HEK293T (cell line): Measurements from ENCODE around the gene CCR6.

Experiments
- CTCF ChIA-PET: fragments of 350-600 bp; formaldehyde crosslinking; extraction: SDS; loops from one replicate; lab custom pipeline; 2021; ENCODE audit warnings: antibody characterized with exemption, inconsistent platforms; lab: Yijun Ruan, JAX
- POLR2A ChIA-PET: fragments of 350-600 bp; formaldehyde crosslinking; extraction: SDS; loops from one replicate; lab custom pipeline; 2020; ENCODE audit warnings: antibody characterized with exemption, inconsistent platforms; lab: Yijun Ruan, JAX
- DNase-seq: peaks from one replicate; pipeline ENCODE4 v3.0.0; 2012; ENCODE audit warnings: mixed read lengths; ENCODE audit errors: extremely low spot score
- ARNT ChIP-seq: fragments of 450-650 bp; IDR thresholded peaks from 2 replicates; pipeline ENCODE4 v1.6.1; 2017; ENCODE audit warnings: mild to moderate bottlenecking
- BHLHE40 ChIP-seq: fragments of 450-650 bp; IDR thresholded peaks from 2 replicates; pipeline ENCODE4 v1.6.1; 2016; ENCODE audit warnings: mild to moderate bottlenecking, moderate library complexity, borderline replicate concordance
- CTBP1 ChIP-seq: fragments of 450-650 bp; IDR thresholded peaks from 2 replicates; pipeline ENCODE4 v1.6.1; 2016; ENCODE audit warnings: borderline replicate concordance
- ELF4 ChIP-seq: fragments of 450-650 bp; IDR thresholded peaks from 2 replicates; pipeline ENCODE4 v1.6.1; 2017; ENCODE audit warnings: antibody characterized with exemption
- FOXA1 ChIP-seq: fragments of 450-650 bp; IDR thresholded peaks from 2 replicates; pipeline ENCODE4 v1.6.1; 2016; ENCODE audit warnings: mild to moderate bottlenecking
- FOXK2 ChIP-seq: fragments of 450-650 bp; IDR thresholded peaks from 2 replicates; pipeline ENCODE4 v1.6.1; 2016; ENCODE audit warnings: mild to moderate bottlenecking
- FOXM1 ChIP-seq: fragments of 450-650 bp; IDR thresholded peaks from 2 replicates; pipeline ENCODE4 v1.6.1; 2017; ENCODE audit warnings: mild to moderate bottlenecking, borderline replicate concordance
- HDGF ChIP-seq: fragments of 450-650 bp; IDR thresholded peaks from 2 replicates; pipeline ENCODE4 v1.6.1; 2017; ENCODE audit warnings: antibody characterized with exemption, borderline replicate concordance
- L3MBTL2 ChIP-seq: fragments of 450-650 bp; conservative IDR thresholded peaks from 2 replicates; pipeline ENCODE4 v1.6.1; 2016; ENCODE audit warnings: mild to moderate bottlenecking
- LEF1 ChIP-seq: fragments of 450-650 bp; IDR thresholded peaks from 2 replicates; pipeline ENCODE4 v1.6.1; 2017; ENCODE audit warnings: mild to moderate bottlenecking, borderline replicate concordance
- NFRKB ChIP-seq: fragments of 450-650 bp; IDR thresholded peaks from 2 replicates; pipeline ENCODE4 v1.6.1; 2016; ENCODE audit warnings: mild to moderate bottlenecking, moderate library complexity
- PKNOX1 ChIP-seq: fragments of 450-650 bp; IDR thresholded peaks from 2 replicates; pipeline ENCODE4 v1.6.1; 2016
- SP1 ChIP-seq: fragments of 450-650 bp; IDR thresholded peaks from 2 replicates; pipeline ENCODE4 v1.6.1; 2017
- SUZ12 ChIP-seq: fragments of 450-650 bp; IDR thresholded peaks from 2 replicates; pipeline ENCODE4 v1.6.1; 2016; ENCODE audit warnings: mild to moderate bottlenecking
- TARDBP ChIP-seq: fragments of 450-650 bp; IDR thresholded peaks from 2 replicates; pipeline ENCODE4 v1.6.1; 2016
- ZNF384 ChIP-seq: fragments of 450-650 bp; IDR thresholded peaks from 2 replicates; pipeline ENCODE4 v1.6.1; 2016

Gene CCR6

GRCh38 chr6:167098825-167099225, 24.1 kb upstream of the CCR6 start:
- ChIA-PET POLR2A (no interaction called here), CTCF (no interaction called here)
- DNase-seq, result no peak
- no peak for TF ChIP-seq NFRKB
- TF ChIP-seq LEF1, result no peak
- TF ChIP-seq FOXK2, result no peak
- no peak for TF ChIP-seq PKNOX1
- TF ChIP-seq ARNT, result no peak
- no peak for TF ChIP-seq CTBP1
- no peak for TF ChIP-seq SUZ12
- TF ChIP-seq ELF4, result no peak
- no peak for TF ChIP-seq BHLHE40
- no peak for TF ChIP-seq TARDBP
- TF ChIP-seq HDGF, result no peak

- ChIA-PET POLR2A (no interaction called here), CTCF (no interaction called here)
- TF ChIP-seq ZNF384 (no peak), SUZ12 (no peak), FOXA1 (no peak), L3MBTL2 (no peak), ARNT (no peak), FOXK2 (no peak), SP1 (no peak), PKNOX1 (no peak), TARDBP (no peak), ELF4 (no peak), FOXM1 (no peak), LEF1 (no peak), NFRKB (no peak), HDGF (no peak), CTBP1 (no peak), BHLHE40 (no peak)
- no peak for DNase-seq
Observed at GRCh38 chr6:167099707-167100106, 23.2 kb upstream of the CCR6 start.

- no peak for DNase-seq
- TF ChIP-seq BHLHE40, result no peak
- POLR2A ChIA-PET, result no interaction called here
Observed at GRCh38 chr6:167100241-167100674, 22.6 kb upstream of the CCR6 start.

GRCh38 chr6:167102318-167102717, 20.6 kb upstream of the CCR6 start:
- no peak for DNase-seq
- ChIA-PET POLR2A (no interaction called here), CTCF (no interaction called here)
- no peak for TF ChIP-seq BHLHE40
- TF ChIP-seq ELF4, result no peak
- no peak for TF ChIP-seq FOXA1
- no peak for TF ChIP-seq HDGF
- no peak for TF ChIP-seq L3MBTL2

More at GRCh38 chr6:167100241-167100674, 22.6 kb upstream of the CCR6 start:
- CTCF ChIA-PET, result no interaction called here

- TF ChIP-seq ELF4 (no peak), SUZ12 (no peak), FOXA1 (no peak), TARDBP (no peak), HDGF (no peak), L3MBTL2 (no peak), FOXK2 (no peak)
- CTCF ChIA-PET, result no interaction called here
- POLR2A ChIA-PET, result no interaction called here
- DNase-seq, result no peak
Observed at GRCh38 chr6:167103041-167103891, 19.6 kb upstream of the CCR6 start.

- TF ChIP-seq FOXM1, result no peak
- TF ChIP-seq FOXA1, result no peak
- no peak for TF ChIP-seq NFRKB
- TF ChIP-seq FOXK2, result no peak
- no peak for TF ChIP-seq LEF1
- no peak for TF ChIP-seq BHLHE40
- TF ChIP-seq SP1, result no peak
- no peak for TF ChIP-seq TARDBP
- TF ChIP-seq ZNF384, result no peak
- TF ChIP-seq PKNOX1, result no peak
- no peak for TF ChIP-seq HDGF
- no peak for TF ChIP-seq CTBP1
- TF ChIP-seq SUZ12, result no peak
- no peak for TF ChIP-seq ARNT
- TF ChIP-seq ELF4, result no peak
- no peak for DNase-seq
- POLR2A ChIA-PET, result no interaction called here
- CTCF ChIA-PET, result no interaction called here
Observed at GRCh38 chr6:167104388-167104787, 18.5 kb upstream of the CCR6 start.
